Effector memory CD4-positive, alpha-beta T cell (primary cell): Measurements from ENCODE around the gene PROSER2.

ENCODE experiments used
- DNase-seq, 3 donors: peaks; one replicate each; pipeline ENCODE4 v3.0.0-alpha.2; 2020
- H3K27ac ChIP-seq: 2 replicates; pipeline ENCODE4 v1.7.0; 2013; ENCODE audit warnings: mild to moderate bottlenecking, low read length, moderate library complexity; ENCODE audit not compliant: insufficient read depth, poor library complexity, severe bottlenecking
- H3K27me3 ChIP-seq: replicated peaks from 2 replicates; pipeline ENCODE4 v1.7.0; 2013; ENCODE audit warnings: mild to moderate bottlenecking, low read length; ENCODE audit not compliant: insufficient read depth, control insufficient read depth, poor library complexity, severe bottlenecking
- H3K36me3 ChIP-seq: 2 replicates; pipeline ENCODE4 v1.7.0; 2013; ENCODE audit warnings: mild to moderate bottlenecking, low read length, moderate library complexity; ENCODE audit not compliant: control insufficient read depth, insufficient read depth
- H3K4me1 ChIP-seq: 2 replicates; pipeline ENCODE4 v1.7.0; 2013; ENCODE audit warnings: low read length, mild to moderate bottlenecking; ENCODE audit not compliant: control insufficient read depth, insufficient read depth, poor library complexity, severe bottlenecking
- H3K4me3 ChIP-seq: 2 replicates; pipeline ENCODE4 v1.7.0; 2013; ENCODE audit warnings: low read length, low read depth, mild to moderate bottlenecking; ENCODE audit not compliant: insufficient read depth, poor library complexity, severe bottlenecking
- H3K9me3 ChIP-seq: 2 replicates; pipeline ENCODE4 v1.7.0; 2013; ENCODE audit warnings: mild to moderate bottlenecking, low read length, moderate library complexity; ENCODE audit not compliant: control insufficient read depth

The PROSER2 gene

DNA sequence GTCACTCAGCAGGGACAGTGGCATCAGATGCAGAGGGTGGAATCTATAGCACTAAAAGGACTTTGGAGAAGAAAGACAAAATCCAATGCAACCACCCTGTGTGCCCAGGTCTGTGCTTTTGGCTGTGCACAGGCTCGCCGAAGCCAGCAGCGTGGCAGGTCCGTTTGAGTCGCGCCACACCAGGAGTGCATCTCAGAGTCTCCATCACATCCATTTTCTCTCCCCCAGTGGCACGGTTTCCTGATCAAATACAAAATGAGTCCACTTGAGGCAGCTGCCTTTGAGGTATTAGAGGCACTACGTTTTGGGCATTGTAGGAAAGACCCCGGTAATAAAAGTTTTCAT is 23.4 kb upstream of the PROSER2 start:
- DNase-seq, result no peak
- H3K27me3 ChIP-seq, result no peaks in the 10 kb centered on the region
- H3K36me3 ChIP-seq, result no peaks in the 10 kb centered on the region
- H3K9me3 ChIP-seq, result no peaks in the 10 kb centered on the region
- H3K27ac ChIP-seq, result no peak overlapping the region
- no peak overlapping the region for H3K4me3 ChIP-seq
- no peaks in the 10 kb centered on the region for H3K4me1 ChIP-seq

DNA sequence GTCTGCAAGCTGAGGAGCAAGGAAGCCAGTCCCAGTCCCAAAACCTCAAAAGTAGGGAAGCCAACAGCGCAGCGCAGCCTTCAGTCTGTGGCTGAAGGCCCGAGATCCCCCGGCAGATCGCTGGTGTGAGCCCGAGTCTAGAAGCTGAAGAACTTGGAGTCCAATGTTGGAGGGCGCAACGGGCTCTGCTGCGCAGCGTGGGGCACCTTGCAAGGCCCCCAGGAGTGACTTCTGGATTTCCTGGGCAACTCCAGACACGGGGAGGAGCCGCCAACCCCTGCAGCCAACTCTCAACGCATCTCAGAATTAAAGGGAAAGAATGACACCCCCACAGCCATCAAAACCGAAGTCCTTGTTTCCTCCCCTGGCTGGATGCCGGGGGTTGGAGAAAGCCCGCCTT is 18.8 kb upstream of the PROSER2 start:
- H3K4me3 ChIP-seq, result no peak overlapping the region
- no peaks in the 10 kb centered on the region for H3K27me3 ChIP-seq
- H3K36me3 ChIP-seq, result no peaks in the 10 kb centered on the region
- no peaks in the 10 kb centered on the region for H3K9me3 ChIP-seq
- no peak for DNase-seq
- no peak overlapping the region for H3K27ac ChIP-seq
- no peaks in the 10 kb centered on the region for H3K4me1 ChIP-seq

DNA sequence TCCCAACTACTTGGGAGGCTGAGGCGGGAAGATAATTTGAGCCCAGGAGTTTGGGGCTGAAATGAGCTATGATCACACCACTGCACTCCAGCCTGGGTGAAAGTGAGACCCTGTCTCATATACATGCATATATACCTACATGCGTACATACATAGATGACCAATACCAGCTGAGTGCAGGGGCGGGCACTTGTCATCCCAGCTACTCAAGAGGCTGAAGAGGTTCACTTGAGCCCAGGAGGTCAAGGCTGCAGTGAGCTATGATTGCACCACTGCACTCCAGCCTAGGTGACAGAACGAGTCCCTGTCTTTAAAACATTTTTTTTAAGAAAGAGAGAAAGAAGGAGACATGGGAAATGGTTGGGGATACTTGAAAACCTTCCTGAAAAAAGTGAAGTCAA is 17.4 kb upstream of the PROSER2 start:
- no peaks in the 10 kb centered on the region for H3K27me3 ChIP-seq
- H3K27ac ChIP-seq, result no peak overlapping the region
- DNase-seq, result no peak
- no peaks in the 10 kb centered on the region for H3K36me3 ChIP-seq
- H3K9me3 ChIP-seq, result no peaks in the 10 kb centered on the region
- no peaks in the 10 kb centered on the region for H3K4me1 ChIP-seq
- H3K4me3 ChIP-seq, result no peak overlapping the region

DNA sequence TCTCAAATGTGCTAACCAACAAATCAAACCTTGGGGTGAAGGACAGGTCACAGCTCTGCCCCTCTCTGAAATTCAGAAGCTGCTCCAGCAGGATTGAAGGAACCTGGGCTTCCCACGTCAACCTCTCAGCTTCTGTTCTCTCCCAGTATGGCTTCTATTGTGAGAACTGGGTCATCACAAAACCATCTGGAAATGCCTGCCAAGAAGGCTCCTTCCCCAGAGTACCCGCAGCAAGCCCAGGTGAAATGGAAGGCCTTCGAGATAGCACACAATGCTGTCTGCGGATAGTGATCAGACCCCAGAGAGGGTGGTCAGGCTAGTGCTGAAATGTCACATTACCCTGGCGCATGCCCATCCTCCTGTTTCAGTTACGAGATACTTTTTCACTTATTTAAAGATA is 16.4 kb upstream of the PROSER2 start:
- Histone ChIP-seq H3K27ac (no peak overlapping the region), H3K4me1 (no peaks in the 10 kb centered on the region), H3K4me3 (no peak overlapping the region), H3K27me3 (no peaks in the 10 kb centered on the region), H3K9me3 (no peaks in the 10 kb centered on the region), H3K36me3 (no peaks in the 10 kb centered on the region)
- no peak for DNase-seq

DNA sequence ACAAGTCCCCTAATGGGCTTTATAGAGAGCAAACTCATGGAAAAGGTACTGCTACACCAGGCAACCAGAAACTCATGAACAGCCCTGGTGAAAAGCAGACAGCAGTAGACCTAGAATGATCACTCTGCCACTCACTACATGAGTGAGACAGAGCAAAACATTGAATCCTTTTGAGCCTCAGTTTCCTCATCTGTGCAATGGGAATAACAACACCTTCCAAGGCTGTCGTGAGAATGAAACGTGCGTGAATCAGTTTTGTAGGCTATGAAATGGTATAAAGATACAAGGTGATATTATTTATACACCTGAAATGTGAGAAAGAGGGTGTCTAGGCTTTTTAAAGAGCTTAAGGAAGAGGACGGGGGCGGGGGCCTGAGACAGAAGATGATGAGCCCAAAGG is 14.3 kb upstream of the PROSER2 start:
- Histone ChIP-seq H3K27ac (no peak overlapping the region), H3K27me3 (no peaks in the 10 kb centered on the region), H3K4me1 (no peaks in the 10 kb centered on the region), H3K36me3 (no peaks in the 10 kb centered on the region), H3K4me3 (no peak overlapping the region), H3K9me3 (no peaks in the 10 kb centered on the region)
- DNase-seq, result no peak

DNA sequence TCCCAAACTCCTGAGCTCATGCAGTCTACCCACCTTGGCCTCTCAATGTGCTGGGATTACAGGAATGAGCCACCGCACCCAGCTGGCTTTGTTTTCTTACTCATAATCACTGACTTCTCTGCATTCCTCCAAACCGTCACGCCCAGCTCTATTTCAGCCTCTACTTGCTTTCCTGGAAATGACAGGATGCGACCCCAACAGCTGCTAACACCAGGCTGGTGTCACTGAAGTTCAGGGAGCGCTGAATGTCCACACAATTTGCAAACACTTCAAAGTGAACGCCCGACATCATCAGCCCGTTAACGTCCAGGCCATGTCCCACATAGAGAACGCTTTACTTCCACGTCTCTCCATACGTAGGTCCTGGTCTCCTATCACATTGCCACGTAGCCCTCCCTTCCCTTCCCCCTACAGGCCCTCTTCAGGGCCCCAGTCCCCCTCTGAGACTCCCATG is 12.8 kb upstream of the PROSER2 start:
- H3K9me3 ChIP-seq, result no peaks in the 10 kb centered on the region
- H3K27ac ChIP-seq, result no peak overlapping the region
- no peaks in the 10 kb centered on the region for H3K36me3 ChIP-seq
- no peaks in the 10 kb centered on the region for H3K4me1 ChIP-seq
- no peaks in the 10 kb centered on the region for H3K27me3 ChIP-seq
- DNase-seq, result no peak
- H3K4me3 ChIP-seq, result no peak overlapping the region

DNA sequence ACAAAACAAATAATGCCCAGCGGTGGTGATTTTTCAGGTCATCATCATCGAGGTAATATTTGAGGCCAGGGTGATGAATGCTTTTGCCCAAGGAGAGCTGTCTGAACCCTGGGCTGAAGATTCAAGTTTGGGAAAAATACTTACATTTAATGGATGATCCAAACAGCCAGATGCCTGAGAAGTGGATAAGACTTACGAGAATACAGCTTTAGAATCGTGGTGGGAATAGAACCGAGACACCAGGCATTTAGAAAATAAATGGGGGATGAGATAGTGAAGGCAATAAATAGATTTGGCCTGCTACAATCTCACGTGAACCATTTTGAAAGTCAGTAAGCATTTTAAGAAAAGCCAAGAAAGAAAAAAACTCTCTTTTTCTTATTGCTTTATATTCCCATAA is 12.2 kb upstream of the PROSER2 start:
- H3K9me3 ChIP-seq, result no peaks in the 10 kb centered on the region
- no peaks in the 10 kb centered on the region for H3K4me1 ChIP-seq
- no peak for DNase-seq
- no peaks in the 10 kb centered on the region for H3K36me3 ChIP-seq
- no peak overlapping the region for H3K27ac ChIP-seq
- no peaks in the 10 kb centered on the region for H3K27me3 ChIP-seq
- H3K4me3 ChIP-seq, result no peak overlapping the region

DNA sequence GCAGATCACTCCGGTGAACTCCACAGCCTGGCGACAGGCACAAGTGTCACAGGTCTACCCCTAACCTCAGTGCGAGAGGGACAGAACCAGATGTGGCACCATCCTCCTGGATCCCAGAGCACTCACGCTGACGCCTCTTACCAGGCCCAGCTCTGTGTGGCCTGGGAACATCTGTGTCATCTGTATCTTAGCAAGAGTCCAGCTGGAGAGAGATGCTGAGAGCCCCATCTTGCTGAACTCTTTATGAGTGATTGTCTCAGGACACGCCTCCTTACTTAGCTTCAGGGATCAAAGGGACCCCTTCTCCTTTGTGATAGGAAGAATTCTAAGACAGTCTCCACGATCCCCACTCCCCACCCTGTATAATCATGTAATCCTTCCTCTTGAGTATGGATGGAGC is 10.0 kb upstream of the PROSER2 start:
- Histone ChIP-seq H3K9me3 (no peaks in the 10 kb centered on the region), H3K36me3 (no peaks in the 10 kb centered on the region), H3K27ac (no peak overlapping the region), H3K27me3 (no peaks in the 10 kb centered on the region), H3K4me1 (no peaks in the 10 kb centered on the region), H3K4me3 (no peak overlapping the region)
- DNase-seq, result no peak

DNA sequence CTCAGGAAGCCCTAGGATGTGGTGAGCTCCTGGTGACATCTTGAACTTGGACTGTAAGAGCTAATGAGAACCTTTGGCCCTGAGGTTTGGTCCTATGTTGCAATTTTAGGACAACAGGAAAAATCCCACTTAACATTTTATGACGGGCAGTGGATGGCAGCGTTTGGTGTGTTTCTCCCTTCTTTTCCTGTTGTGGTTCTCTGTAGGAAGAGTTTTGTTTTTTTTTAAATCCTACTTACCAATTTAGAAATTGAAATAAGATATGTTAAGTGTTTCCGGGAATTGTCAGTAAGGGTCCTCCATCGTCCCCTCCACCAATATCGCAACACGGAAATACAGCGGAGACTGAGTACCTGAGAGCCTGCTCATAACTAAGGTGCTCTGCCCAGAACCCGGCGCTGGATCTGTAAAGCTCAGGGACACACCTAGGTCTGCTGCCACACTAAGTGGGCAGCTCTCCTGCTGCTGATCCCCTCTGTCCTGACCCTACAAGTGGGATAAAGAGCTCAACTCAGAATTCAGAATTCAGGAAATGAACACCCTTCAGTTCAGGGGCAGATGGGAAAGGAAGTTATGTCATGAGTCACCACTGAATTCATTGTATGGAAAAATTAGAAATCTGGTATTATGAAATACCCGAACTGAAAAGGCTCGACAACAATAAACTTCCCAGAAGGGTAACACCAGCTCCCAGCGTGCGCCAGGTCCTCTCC is 9.1 kb upstream of the PROSER2 start:
- Histone ChIP-seq H3K27me3 (no peaks in the 10 kb centered on the region), H3K4me3 (no peak overlapping the region), H3K4me1 (no peaks in the 10 kb centered on the region), H3K27ac (no peak overlapping the region), H3K9me3 (no peaks in the 10 kb centered on the region), H3K36me3 (no peaks in the 10 kb centered on the region)
- no peak for DNase-seq

DNA sequence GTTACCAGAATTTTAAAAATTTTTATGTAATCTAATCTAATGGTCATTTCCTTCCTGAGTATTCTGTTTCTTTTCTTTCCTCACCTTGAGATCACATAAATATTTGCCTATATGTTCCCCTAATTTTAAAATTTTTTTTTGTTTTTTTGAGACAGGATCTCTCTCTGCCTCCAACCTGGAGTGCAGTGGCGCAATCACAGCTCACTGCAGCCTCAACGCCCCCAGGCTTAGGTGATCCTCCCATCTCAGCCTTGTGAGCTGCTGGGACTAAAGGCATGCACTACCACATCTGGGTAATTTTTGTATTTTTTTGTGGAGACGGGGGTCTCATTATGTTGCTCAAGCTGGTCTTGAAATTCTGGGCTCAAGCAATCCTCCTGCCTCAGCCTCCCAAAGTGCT is 4.1 kb upstream of the PROSER2 start:
- no peak overlapping the region for H3K4me3 ChIP-seq
- DNase-seq, result no peak
- H3K27ac ChIP-seq, result no peak overlapping the region
- H3K27me3 ChIP-seq, result peaks cover 4% of the 10 kb centered on the region
- no peaks in the 10 kb centered on the region for H3K36me3 ChIP-seq
- no peaks in the 10 kb centered on the region for H3K9me3 ChIP-seq
- H3K4me1 ChIP-seq, result peaks cover 8% of the 10 kb centered on the region
